ENCODE measurements around the gene TMEM169. TPM values are rescaled to one million over a fixed set of nuclear protein-coding genes. Genes with fewer than 3 reads are reported as not detected.

TMEM169 gene
- total and polyA plus RNA-seq, 10 of the 15 experiments (the other 5 are each of a cell fraction or from before 2014, with no cell fraction given) = 0.23 to 3.2 (median 2.3) TPM

DNA sequence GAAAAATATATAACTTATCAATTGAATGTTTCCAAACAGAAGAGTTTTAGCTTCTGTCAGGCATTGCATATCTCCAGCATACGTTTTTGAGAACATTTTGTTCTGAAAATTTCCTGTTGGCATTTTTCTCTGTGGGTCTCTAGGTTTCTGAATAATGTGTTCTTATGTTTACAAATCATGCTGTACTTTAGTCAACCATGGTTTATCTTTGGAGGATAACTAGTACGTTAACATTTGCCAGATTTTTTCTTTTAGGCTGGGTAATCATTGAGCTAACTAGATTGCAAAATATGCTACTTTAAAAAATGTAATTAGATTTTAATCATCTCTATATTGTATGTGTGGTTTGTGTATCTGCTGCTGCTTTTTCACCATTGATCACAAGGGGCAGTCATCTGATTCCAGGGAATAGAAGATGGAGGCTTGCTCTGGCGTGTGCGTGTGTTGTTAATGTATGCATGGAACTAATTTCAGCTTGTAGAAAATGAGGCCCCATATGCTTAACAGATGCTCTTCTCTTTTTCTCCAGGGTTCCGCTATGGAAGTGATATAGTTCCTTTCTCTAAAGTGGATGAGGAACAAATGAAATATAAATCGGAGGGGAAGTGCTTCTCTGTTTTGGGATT is 48.7 kb downstream of the TMEM169 start (continued):
- TF ChIP-seq, protein P1, sequence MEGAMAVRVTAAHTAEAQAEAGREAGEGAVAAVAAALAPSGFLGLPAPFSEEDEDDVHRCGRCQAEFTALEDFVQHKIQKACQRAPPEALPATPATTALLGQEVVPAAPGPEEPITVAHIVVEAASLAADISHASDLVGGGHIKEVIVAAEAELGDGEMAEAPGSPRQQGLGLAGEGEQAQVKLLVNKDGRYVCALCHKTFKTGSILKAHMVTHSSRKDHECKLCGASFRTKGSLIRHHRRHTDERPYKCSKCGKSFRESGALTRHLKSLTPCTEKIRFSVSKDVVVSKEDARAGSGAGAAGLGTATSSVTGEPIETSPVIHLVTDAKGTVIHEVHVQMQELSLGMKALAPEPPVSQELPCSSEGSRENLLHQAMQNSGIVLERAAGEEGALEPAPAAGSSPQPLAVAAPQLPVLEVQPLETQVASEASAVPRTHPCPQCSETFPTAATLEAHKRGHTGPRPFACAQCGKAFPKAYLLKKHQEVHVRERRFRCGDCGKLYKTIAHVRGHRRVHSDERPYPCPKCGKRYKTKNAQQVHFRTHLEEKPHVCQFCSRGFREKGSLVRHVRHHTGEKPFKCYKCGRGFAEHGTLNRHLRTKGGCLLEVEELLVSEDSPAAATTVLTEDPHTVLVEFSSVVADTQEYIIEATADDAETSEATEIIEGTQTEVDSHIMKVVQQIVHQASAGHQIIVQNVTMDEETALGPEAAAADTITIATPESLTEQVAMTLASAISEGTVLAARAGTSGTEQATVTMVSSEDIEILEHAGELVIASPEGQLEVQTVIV (IDR thresholded peaks at IDR 0.05; ENCODE audit: borderline replicate concordance, partially characterized antibody) = no peak
- no peak for TF ChIP-seq TAF1 (IDR thresholded peaks at IDR 0.05; ENCODE audit: borderline replicate concordance, low read depth, low read length)

DNA sequence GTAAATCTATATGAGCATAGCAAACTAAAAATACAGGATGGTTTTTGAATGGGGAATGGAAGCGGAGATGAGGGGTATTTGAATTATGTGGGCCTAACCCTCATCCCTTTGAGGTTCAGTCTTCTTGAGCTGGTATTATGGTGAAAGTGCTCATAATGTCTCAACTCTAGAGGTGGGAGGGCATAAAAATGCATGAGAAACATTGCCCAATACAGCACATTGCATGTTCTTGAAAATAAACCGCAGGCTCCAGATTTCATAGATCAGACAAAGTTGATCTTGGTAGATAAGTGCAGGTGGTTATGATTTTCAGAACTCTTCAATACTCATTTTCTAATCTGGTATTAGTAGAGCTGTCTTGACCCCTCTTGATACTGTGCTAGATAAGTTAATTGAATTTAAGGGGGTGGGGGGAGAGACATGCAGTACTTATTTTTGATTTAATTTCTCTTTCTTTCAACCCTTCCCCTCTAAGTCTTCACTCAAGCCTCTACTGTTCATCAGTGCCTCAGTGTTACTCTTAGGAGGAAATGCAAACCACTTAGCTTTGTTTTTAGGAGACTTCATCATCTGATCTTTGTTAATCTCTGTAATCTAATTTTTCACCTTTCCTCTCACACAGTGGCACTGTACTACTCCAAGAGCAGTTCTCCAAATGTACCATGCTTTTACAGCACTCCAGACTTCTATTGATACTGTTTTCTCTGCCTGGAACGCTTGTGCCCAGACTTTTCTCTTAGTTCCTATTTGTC is 49.6 kb downstream of the TMEM169 start:
- no peak overlapping the region for H3K27ac ChIP-seq (ENCODE audit: control insufficient read depth, insufficient read depth)
- POLR2A ChIA-PET = no interaction called here
- H3K4me3 ChIP-seq = no peak overlapping the region
- FAIRE-seq (no peak), ATAC-seq (no peak), DNase-seq (ENCODE audit: low read depth, low spot score) (no peak)
- intact Hi-C loops (cut with micrococcal nuclease; ENCODE audit: unreplicated experiment) (no loop called here), in situ Hi-C loops (cut with MboI) (no loop called here)
- no peak overlapping the region for H3K4me2 ChIP-seq (ENCODE audit: control insufficient read depth, insufficient read depth)
- CTCF ChIA-PET = interaction anchor here (1.2 to 2.6 kb wide), 4 partner anchors 10 to 22 kb away, joined by 4 to 11 read pairs (median 8); partner anchors contain the start of gene XRCC5
- no peaks in the 10 kb centered on the region for H3K27me3 ChIP-seq (replicated peaks in 1 of 2; ENCODE audit: control insufficient read depth in 2 of 2, insufficient read depth in 2 of 2, low read length in 1 of 2)
- SMC1A ChIA-PET (ENCODE audit: uncharacterized antibody, unreplicated experiment) = interaction anchor here (0.9 to 1.4 kb wide), 7 partner anchors 10 to 91 kb away, joined by 3 to 4 read pairs (median 3); no protein-coding TSS in a partner anchor
- peaks cover 2% of the 10 kb centered on the region for H3K79me2 ChIP-seq (ENCODE audit: control insufficient read depth, insufficient read depth, low read length)
- no TSS peak for BruUV-seq (replicated peaks)
- no peak overlapping the region for H3K9ac ChIP-seq (ENCODE audit: control insufficient read depth, insufficient read depth, low read length)
- peaks cover 10 to 68% of the 10 kb centered on the region in 2 experiments for H3K36me3 ChIP-seq (ENCODE audit: control insufficient read depth in 2 of 2, insufficient read depth in 2 of 2, low read length in 1 of 2)
- RAD21 ChIA-PET (ENCODE audit: unreplicated experiment) = interaction anchor here (1.0 kb wide), 2 partner anchors 9 to 23 kb away, joined by 3 read pairs; no protein-coding TSS in a partner anchor
- 95% methylated on average over 3 of the region's 3 CpGs for WGBS (ENCODE audit: insufficient coverage, insufficient replicate concordance, low lambda C conversion rate, missing lambda C conversion rate)
- H4K20me1 ChIP-seq (ENCODE audit: control insufficient read depth, insufficient read depth) = no peaks in the 10 kb centered on the region
- H3K9me3 ChIP-seq (replicated peaks; ENCODE audit: control insufficient read depth, insufficient read depth, low read length) = no peaks in the 10 kb centered on the region
- no peak overlapping the region for H2AFZ ChIP-seq (ENCODE audit: control insufficient read depth, low read depth, low read length)
- no peaks in the 10 kb centered on the region for H3K4me1 ChIP-seq (ENCODE audit: control insufficient read depth, insufficient read depth, low read length)
- TF ChIP-seq DPF2 (IDR thresholded peaks at IDR 0.05) (no peak), EGR1 (IDR thresholded peaks at IDR 0.05; ENCODE audit: borderline replicate concordance in 1 of 2, low read depth in 2 of 2, low read length in 2 of 2) (no peak), SREBF2 (IDR thresholded peaks at IDR 0.05; ENCODE audit: low read length) (no peak), ZZZ3 (IDR thresholded peaks at IDR 0.05; ENCODE audit: control insufficient read depth, insufficient read length, low read depth) (no peak), YY1 (IDR thresholded peaks at IDR 0.05; ENCODE audit: low read depth, low read length) (no peak), SP1 (IDR thresholded peaks at IDR 0.05; ENCODE audit: low read depth, low read length) (no peak), CREB1 (IDR thresholded peaks at IDR 0.05; ENCODE audit: low read depth) (no peak), RB1 (IDR thresholded peaks at IDR 0.05; ENCODE audit: borderline replicate concordance) (no peak), RBBP5 (conservative IDR thresholded peaks at IDR 0.05) (no peak), FOXM1 (IDR thresholded peaks at IDR 0.05; ENCODE audit: low read depth, low read length) (no peak), RFX5 (IDR thresholded peaks at IDR 0.05; ENCODE audit: low read depth, low read length) (no peak), POLR2A (IDR thresholded peaks at IDR 0.05; ENCODE audit: low read depth, low read length) (no peak)
- TF ChIP-seq, protein P2, sequence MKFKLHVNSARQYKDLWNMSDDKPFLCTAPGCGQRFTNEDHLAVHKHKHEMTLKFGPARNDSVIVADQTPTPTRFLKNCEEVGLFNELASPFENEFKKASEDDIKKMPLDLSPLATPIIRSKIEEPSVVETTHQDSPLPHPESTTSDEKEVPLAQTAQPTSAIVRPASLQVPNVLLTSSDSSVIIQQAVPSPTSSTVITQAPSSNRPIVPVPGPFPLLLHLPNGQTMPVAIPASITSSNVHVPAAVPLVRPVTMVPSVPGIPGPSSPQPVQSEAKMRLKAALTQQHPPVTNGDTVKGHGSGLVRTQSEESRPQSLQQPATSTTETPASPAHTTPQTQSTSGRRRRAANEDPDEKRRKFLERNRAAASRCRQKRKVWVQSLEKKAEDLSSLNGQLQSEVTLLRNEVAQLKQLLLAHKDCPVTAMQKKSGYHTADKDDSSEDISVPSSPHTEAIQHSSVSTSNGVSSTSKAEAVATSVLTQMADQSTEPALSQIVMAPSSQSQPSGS (IDR thresholded peaks at IDR 0.05; ENCODE audit: low read length) = no peak
- TF ChIP-seq, protein P3, sequence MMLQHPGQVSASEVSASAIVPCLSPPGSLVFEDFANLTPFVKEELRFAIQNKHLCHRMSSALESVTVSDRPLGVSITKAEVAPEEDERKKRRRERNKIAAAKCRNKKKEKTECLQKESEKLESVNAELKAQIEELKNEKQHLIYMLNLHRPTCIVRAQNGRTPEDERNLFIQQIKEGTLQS (IDR thresholded peaks at IDR 0.05; ENCODE audit: borderline replicate concordance, extremely low read depth, low read depth, low read length) = no peak
